HG03439 (cell line): ENCODE data around the gene ADIG.

Experiments used
- ATAC-seq: cut with Tn5 transposase; IDR thresholded peaks from one replicate; pipeline ENCODE4 v1.9.1; 2021; ENCODE audit warnings: mild to moderate bottlenecking, moderate library complexity; ENCODE audit not compliant: unreplicated experiment

ADIG gene

DNA sequence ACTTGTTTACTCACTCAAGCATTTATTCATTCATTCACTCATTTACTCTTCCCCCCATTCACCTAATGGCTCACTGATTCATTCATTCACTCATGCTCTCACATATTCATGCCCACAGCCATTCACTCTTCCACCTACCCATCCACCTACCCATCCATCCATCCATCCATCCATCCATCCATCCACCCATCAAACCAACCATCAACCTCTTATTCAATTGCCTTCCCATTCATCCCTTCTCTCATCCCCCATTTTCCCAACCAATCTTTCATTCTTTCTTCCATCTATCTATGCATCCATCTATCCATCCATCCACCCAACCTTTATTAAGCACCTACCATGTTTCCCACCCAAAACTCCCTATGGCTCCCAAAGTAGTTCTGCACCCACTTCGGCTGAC is 19.1 kb downstream of the ADIG start:
- ATAC-seq, result no peak

GRCh38 chr20:38601216-38602184 is 20.5 kb downstream of the ADIG start, which contains the start of gene ARHGAP40:
Gene ARHGAP40 (plus strand): TSS chr20:38601809.
- no peak for ATAC-seq

DNA sequence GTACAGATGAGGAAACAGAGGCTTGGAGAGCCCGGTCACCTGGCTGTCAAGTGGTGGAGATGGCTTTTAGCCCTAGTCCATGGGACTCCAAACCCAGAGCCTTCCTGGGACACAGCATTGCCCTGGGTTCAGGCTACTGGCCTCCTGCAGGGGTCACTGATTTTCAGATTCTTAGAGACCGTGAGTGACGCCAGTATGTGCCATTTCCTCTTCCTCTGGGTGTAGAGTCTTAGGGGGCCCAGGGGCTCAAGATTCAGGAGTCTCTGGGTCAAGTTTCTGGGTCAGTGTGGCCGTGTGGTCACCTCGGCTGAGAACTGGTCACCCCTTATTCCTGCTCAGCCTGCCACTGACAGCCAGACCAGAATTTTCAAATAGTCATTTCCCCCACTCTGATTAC is 21.2 kb downstream of the ADIG start:
- no peak for ATAC-seq

GRCh38 chr20:38603286-38603685 is 22.3 kb downstream of the ADIG start:
- no peak for ATAC-seq

- no peak for ATAC-seq
Observed at GRCh38 chr20:38604873-38605303, 23.9 kb downstream of the ADIG start.

GRCh38 chr20:38607351-38607750 is 26.4 kb downstream of the ADIG start:
- no peak for ATAC-seq

DNA sequence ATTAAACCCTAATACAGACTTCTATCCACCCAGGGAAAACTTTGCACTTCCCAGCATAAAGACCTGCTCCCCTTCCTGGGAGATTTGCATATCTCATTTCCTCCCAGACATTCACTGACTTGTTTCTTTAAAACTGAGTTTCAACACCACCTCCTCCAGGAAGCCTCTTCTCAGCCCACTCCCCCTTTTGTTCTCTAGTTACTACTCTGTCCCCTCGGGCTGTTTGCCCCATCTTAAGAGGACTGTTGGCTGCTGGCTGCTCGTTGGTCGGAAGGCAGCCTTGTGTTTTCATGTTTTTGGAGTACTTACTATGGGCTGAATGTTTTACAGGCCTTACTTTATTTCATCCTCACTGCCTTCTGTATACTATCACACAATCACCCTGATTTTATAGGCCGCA is 27.2 kb downstream of the ADIG start:
- no peak for ATAC-seq

GRCh38 chr20:38609815-38610214 is 28.8 kb downstream of the ADIG start:
- ATAC-seq, result no peak

DNA sequence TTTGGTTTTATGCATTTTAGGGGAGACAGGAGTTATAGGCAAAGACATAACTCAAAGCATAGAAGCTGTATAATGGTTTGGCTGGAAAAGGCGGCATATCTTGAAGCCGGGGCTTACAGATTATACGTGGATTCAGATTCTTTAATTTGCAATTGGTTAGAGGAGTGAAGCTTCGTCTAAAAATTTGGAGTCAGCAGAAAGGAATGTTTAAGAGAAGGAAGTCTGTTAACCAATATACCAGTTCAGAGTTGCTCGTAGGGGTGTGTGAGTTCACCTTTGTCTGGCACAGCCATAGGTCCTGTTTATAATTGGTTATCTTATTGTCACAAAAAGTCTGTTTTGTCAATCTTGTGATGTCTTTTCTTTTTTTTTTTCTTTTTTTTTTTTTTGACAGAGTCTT is 29.5 kb downstream of the ADIG start:
- ATAC-seq, result no peak

DNA sequence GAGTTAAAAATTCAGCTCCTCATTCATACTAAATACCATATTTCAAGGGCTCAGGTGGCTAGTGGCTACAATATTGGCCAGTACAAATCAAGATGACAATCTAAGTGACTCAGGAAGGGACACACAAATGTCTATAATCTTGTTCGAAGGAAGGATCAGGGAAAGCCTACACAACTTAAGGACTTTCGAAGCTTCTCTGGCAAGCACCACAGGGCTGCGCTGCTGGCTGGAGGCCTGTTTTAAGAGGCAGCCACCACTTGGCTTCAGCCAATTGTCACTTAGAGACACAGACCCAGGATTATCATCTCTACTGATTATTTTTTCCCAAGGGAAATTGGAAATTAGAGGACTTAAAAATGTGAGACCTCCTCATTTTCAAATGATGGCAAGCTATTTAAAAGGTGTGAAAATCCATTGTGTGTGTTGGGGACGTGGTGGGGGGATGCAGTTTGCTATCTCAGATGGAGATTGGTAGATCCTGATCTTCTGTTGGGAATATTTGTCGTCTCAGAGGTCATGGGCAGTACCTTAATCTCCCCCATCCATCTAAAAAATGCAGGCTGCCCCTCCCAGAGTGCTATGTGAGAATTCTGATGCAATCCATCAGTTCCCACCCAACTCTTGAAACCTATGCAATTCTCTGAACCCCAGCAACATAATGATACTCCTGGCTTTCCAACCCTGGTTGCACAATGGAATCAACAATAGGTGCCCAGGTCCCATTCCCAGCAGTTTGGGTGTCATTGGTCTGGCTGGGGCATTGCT is 31.9 kb downstream of the ADIG start:
- no peak for ATAC-seq

GRCh38 chr20:38615283-38615682 is 34.3 kb downstream of the ADIG start:
- no peak for ATAC-seq

DNA sequence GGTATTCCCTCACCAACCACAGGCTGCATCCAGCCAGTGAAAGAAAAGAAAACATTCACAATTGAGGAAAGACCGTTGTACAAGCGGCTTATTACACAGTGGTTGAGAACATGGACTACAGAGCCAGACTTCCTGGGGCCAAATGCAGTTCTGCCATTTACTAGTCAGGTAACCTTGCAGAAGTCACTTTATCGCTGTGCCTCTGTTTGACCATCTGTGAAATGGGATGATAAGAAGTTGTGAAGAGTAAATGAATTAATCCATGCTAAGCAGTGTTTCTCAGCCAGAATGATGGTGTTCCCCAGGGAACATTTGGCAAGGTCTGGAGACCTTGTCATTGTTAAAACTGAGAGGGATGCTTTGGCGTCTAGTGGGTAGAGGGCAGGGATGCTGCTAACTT is 35.5 kb downstream of the ADIG start:
- ATAC-seq, result no peak

DNA sequence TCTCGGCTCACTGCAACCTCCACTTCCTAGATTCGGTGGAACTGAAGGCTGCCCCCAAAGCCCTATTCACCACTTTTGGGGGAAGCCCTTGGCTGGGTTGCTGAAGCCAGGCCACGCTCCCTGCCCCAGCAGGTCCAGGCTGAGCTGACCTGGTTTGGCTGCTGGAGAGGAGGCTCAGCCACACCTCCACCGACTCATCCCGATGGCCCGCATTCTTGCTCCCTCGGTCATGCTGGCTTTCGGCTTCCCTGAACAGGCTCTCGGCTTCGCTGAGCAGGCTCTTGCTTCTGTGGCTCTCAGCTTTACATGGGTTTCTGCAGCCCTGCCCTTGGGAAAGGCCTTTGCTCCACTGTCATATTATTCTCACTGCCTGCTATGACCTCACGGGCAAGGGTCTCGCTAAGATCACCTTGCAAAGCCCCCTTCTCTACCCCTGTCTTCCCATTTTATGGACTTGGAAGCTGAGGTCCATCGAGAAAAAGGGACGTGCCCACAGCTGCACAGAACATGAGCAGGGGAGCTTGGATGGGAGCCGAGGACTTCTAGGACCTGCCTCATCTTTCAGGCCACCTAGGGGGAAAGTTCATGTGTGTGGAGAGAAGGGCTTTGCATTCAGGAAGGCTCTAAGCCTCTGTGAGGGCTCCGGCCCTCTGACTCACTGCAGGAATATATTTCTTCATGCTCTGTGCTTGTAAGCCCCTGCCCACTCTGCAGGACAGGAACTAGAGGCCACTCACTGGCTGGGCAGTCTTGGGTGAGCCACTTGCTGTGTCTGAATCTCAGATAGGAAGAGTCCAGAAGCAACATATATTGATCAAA is 36.2 kb downstream of the ADIG start:
- no peak for ATAC-seq

DNA sequence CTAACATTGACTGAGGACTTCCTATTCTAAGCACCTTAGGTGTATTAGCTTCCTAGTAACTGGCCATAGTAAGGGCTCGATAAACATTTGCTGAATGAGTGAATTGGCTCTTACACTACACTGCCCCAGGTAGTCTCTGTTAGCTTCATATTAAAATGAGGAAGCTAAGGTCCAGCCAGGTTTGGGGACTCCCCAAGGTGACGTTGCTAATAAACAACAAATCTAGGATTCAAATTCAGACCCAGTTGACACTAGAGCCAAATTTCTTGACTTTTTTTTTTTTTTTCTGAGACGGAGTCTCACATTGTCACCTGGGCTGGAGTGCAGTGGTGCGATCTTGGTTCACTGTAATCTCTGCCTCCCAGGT is 36.8 kb downstream of the ADIG start:
- no peak for ATAC-seq

DNA sequence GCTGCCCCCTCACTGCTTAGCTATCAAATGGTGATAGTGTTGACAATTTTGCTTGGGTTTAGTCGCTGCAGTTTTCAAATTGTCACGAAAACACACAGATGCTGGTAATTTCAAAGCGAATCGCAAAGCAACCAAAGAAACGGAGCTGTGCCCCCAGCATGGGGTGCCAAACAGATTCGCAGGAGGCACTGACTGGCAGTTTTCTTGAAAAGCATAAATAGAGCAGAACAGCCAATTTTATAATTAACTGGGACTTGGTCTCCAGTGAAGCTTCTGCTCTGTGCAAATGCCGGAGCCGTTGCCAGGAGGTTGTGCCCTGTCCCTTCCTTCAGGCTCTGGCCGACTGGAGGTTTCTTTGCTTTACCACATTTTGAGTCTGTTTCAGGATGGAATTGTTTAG is 39.4 kb downstream of the ADIG start:
- ATAC-seq, result no peak

DNA sequence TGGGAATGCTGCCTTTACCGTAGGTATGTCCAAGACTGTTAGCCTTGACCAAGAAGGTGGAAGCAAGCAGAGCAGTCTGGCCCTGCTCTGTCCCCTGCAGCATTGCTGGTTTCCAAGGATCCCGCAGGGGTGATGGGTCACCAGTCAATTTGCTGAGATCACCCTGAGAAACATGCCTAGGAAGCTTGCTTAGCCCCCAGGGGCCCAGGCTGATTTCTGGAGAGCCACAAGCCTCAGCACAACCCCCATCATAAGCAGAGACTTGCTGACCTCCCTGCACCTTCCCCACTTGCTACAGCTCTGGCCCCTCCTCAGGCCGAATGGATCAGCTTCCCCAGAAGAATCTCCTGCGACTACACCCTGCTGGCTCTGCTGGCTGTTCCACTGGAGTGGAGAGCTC is 42.1 kb downstream of the ADIG start:
- no peak for ATAC-seq

- no peak for ATAC-seq
Observed at GRCh38 chr20:38624084-38624483, 43.1 kb downstream of the ADIG start.

DNA sequence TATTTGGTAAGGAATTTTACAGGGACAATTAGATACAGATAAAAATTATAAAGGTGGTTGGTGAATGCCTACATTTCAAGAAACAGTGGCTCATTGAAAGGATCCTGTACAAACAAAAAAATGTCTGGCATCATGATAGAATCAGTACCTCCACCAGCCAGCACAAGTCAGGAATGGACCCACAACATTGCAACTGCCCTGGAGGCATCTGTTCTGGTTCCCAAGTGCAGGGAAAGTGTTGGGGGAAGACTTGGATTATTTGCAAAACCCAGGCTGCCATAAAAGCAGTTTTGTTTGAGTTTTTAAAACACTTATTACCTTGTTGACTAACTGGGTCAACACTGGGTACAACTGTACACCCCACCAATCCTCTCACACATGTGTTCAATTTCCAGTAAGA is 44.9 kb downstream of the ADIG start:
- ATAC-seq, result no peak

DNA sequence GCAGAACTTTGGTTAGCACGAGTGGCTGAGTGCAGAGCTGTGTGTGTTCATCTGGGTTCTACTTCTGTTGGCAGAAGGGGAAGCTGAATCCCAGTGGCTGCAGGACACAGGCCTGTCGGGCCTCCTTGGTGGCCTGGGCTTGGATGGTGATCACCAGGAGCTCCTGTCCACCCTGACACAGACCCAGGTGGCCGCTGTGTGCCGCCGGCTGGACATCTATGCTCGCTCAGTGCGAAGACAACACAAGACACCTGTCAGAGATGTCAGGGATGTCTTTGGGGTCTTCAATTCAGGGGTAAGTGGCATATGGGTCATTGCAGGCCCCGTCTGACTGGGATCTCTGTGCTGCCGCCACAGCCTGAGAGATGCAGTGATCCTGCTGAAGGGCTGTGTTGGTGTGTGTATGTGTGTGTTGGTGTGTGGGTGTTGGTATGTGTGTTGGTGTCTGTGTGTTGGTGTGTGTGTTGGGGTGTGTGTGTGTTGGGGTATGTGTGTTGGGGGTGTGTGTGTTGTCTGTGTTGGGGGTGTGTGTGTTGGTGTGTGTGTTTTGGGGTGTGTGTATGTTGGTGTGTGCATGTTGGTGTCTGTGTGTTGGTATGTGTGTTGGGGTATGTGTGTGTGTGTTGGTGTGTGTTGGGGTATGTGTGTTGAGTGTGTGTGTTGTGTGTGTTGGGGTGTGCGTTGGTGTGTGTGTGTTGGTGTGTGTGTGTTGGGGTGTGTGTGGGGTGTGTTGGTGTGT is 46.1 kb downstream of the ADIG start:
- no peak for ATAC-seq
